ENCODE results near the gene FLRT1. TPM values are rescaled to one million over a fixed set of nuclear protein-coding genes. Genes with fewer than 3 reads are reported as not detected.

The FLRT1 gene
- polyA plus RNA-seq, 1 donor from 2014 or later = 2.6 TPM

GRCh38 chr11:64055077-64055476 is 19.3 kb downstream of the FLRT1 start:
- H3K9me3 ChIP-seq (ENCODE audit: low read length) = no peaks in the 10 kb centered on the region
- H3K27me3 ChIP-seq (ENCODE audit: insufficient read depth, low read depth, low read length) = no peaks in the 10 kb centered on the region
- TF ChIP-seq EP300 (conservative IDR thresholded peaks at IDR 0.05; ENCODE audit: poor library complexity, severe bottlenecking) = no peak
- no peak for TF ChIP-seq POLR2AphosphoS5 (IDR thresholded peaks at IDR 0.05)
- no peaks in the 10 kb centered on the region for H3K36me3 ChIP-seq (ENCODE audit: insufficient read depth, low read length)
- H2AFZ ChIP-seq (ENCODE audit: low read depth, low read length) = no peak overlapping the region
- no peak overlapping the region for H3K4me3 ChIP-seq (ENCODE audit: low read length)
- H3F3A ChIP-seq (ENCODE audit: insufficient read depth, low read length, poor library complexity, severe bottlenecking) = no peaks in the 10 kb centered on the region
- H3K79me2 ChIP-seq (replicated peaks; ENCODE audit: insufficient read depth, low read length) = no peaks in the 10 kb centered on the region
- H3K9ac ChIP-seq (ENCODE audit: low read length) = no peak overlapping the region
- H3K9me2 ChIP-seq (ENCODE audit: insufficient read depth, low read length) = no peaks in the 10 kb centered on the region
- H4K20me1 ChIP-seq (ENCODE audit: insufficient read depth) = no peaks in the 10 kb centered on the region
- no peak overlapping the region for H3K4me2 ChIP-seq (ENCODE audit: low read length)
- H3K27ac ChIP-seq (ENCODE audit: low read length) = no peak overlapping the region

- Histone ChIP-seq H3F3A (ENCODE audit: insufficient read depth, low read length, poor library complexity, severe bottlenecking) (no peaks in the 10 kb centered on the region), H3K4me2 (ENCODE audit: low read length) (no peak overlapping the region), H3K36me3 (ENCODE audit: insufficient read depth, low read length) (no peaks in the 10 kb centered on the region), H3K9me2 (ENCODE audit: insufficient read depth, low read length) (no peaks in the 10 kb centered on the region), H3K9ac (ENCODE audit: low read length) (no peak overlapping the region), H3K9me3 (ENCODE audit: low read length) (no peaks in the 10 kb centered on the region), H4K20me1 (ENCODE audit: insufficient read depth) (no peaks in the 10 kb centered on the region), H3K79me2 (replicated peaks; ENCODE audit: insufficient read depth, low read length) (no peaks in the 10 kb centered on the region), H3K27me3 (ENCODE audit: insufficient read depth, low read depth, low read length) (no peaks in the 10 kb centered on the region), H3K4me3 (ENCODE audit: low read length) (no peak overlapping the region), H2AFZ (ENCODE audit: low read depth, low read length) (no peak overlapping the region), H3K27ac (ENCODE audit: low read length) (no peak overlapping the region)
- no peak for TF ChIP-seq CTCF (IDR thresholded peaks at IDR 0.05; ENCODE audit: poor library complexity, severe bottlenecking)
- no peak for TF ChIP-seq RAD21 (conservative IDR thresholded peaks at IDR 0.05)
These were observed 20.6 kb downstream of the FLRT1 start for GRCh38 chr11:64056213-64056785.

DNA sequence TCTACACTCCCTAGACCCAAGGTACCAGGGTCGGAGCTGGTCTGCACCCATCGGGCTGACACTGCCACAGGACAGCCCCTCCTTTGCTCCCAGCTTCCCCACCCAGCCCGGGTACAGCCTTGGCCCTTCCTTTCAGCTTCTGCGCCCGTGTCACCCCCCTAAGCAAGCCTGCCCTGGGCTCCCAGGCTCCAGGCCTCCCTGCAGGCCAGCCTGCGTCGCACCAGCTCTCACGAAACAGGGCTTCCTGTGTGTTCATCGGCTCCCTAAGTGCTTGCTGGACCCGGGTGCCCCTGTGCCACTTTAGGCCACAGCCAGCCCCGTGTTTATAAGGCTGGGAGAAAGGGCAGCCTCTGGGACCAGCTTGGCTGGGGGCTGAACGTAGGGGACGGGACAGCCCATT is 21.1 kb downstream of the FLRT1 start:
- Histone ChIP-seq H3K79me2 (replicated peaks; ENCODE audit: insufficient read depth, low read length) (no peaks in the 10 kb centered on the region), H4K20me1 (ENCODE audit: insufficient read depth) (no peaks in the 10 kb centered on the region), H3K4me2 (ENCODE audit: low read length) (no peak overlapping the region), H3F3A (ENCODE audit: insufficient read depth, low read length, poor library complexity, severe bottlenecking) (no peaks in the 10 kb centered on the region), H3K4me3 (ENCODE audit: low read length) (no peak overlapping the region), H3K9me3 (ENCODE audit: low read length) (no peaks in the 10 kb centered on the region), H2AFZ (ENCODE audit: low read depth, low read length) (no peak overlapping the region), H3K9me2 (ENCODE audit: insufficient read depth, low read length) (no peaks in the 10 kb centered on the region), H3K36me3 (ENCODE audit: insufficient read depth, low read length) (no peaks in the 10 kb centered on the region), H3K27me3 (ENCODE audit: insufficient read depth, low read depth, low read length) (no peaks in the 10 kb centered on the region), H3K27ac (ENCODE audit: low read length) (no peak overlapping the region), H3K9ac (ENCODE audit: low read length) (no peak overlapping the region)
- TF ChIP-seq POLR2AphosphoS5 (IDR thresholded peaks at IDR 0.05) = no peak

DNA sequence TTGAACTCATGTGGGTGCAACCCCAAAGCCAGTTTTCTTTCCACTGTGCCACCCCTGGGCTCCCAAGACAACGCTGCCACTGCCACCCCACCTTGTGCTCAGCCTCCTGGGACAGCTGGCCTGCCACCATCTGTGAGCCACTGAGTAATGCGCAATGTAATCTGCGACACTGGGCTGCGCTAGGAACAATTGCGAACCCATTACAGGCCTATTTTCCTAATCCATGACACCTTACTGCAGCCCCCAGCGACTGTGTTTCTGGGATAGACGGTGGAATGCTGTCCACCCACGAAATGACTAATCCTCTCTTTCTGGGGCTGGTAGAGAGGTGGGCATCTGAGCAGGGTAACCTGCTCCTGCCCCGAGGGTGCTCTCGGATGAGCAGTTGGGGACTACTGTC is 22.2 kb downstream of the FLRT1 start:
- no peaks in the 10 kb centered on the region for H3K27me3 ChIP-seq (ENCODE audit: insufficient read depth, low read depth, low read length)
- H4K20me1 ChIP-seq (ENCODE audit: insufficient read depth) = no peaks in the 10 kb centered on the region
- H3K4me2 ChIP-seq (ENCODE audit: low read length) = no peak overlapping the region
- H3K27ac ChIP-seq (ENCODE audit: low read length) = no peak overlapping the region
- H3F3A ChIP-seq (ENCODE audit: insufficient read depth, low read length, poor library complexity, severe bottlenecking) = no peaks in the 10 kb centered on the region
- no peak overlapping the region for H2AFZ ChIP-seq (ENCODE audit: low read depth, low read length)
- H3K4me3 ChIP-seq (ENCODE audit: low read length) = no peak overlapping the region
- H3K9me2 ChIP-seq (ENCODE audit: insufficient read depth, low read length) = no peaks in the 10 kb centered on the region
- H3K36me3 ChIP-seq (ENCODE audit: insufficient read depth, low read length) = no peaks in the 10 kb centered on the region
- no peak overlapping the region for H3K9ac ChIP-seq (ENCODE audit: low read length)
- H3K79me2 ChIP-seq (replicated peaks; ENCODE audit: insufficient read depth, low read length) = no peaks in the 10 kb centered on the region
- H3K9me3 ChIP-seq (ENCODE audit: low read length) = no peaks in the 10 kb centered on the region
- no peak for TF ChIP-seq POLR2AphosphoS5 (IDR thresholded peaks at IDR 0.05)
- TF ChIP-seq SMC3 (conservative IDR thresholded peaks at IDR 0.05; ENCODE audit: poor library complexity) = no peak
- TF ChIP-seq EP300 (conservative IDR thresholded peaks at IDR 0.05; ENCODE audit: poor library complexity, severe bottlenecking) = no peak
- TF ChIP-seq RAD21 (conservative IDR thresholded peaks at IDR 0.05) = no peak
- TF ChIP-seq MXI1 (conservative IDR thresholded peaks at IDR 0.05; ENCODE audit: poor library complexity, severe bottlenecking) = no peak
- no peak for TF ChIP-seq EZH2 (IDR thresholded peaks at IDR 0.05; ENCODE audit: borderline replicate concordance, insufficient read depth, low read length, poor library complexity, severe bottlenecking)
- no peak for TF ChIP-seq CTCF (IDR thresholded peaks at IDR 0.05; ENCODE audit: poor library complexity, severe bottlenecking)
- no peak for TF ChIP-seq TAF1 (IDR thresholded peaks at IDR 0.05; ENCODE audit: low read depth)
- no peak for TF ChIP-seq REST (IDR thresholded peaks at IDR 0.05; ENCODE audit: borderline replicate concordance)

All from neural cell (in vitro differentiated cells).